HG03045 (cell line): Measurements from ENCODE around the gene ZNF555.
"Not testable (repeated sequence)": the region's sequence is repeated elsewhere in the genome, so short reads cannot be mapped to it uniquely, and the experiment has no call there.

Source experiments
- ATAC-seq: cut with Tn5 transposase; IDR thresholded peaks from one replicate; pipeline ENCODE4 v1.9.1; 2021; ENCODE audit warnings: mild to moderate bottlenecking, moderate library complexity; ENCODE audit not compliant: unreplicated experiment

ZNF555 gene

GRCh38 chr19:2866495-2867024, 25.3 kb downstream of the ZNF555 start:
- ATAC-seq: no peak

- no peak for ATAC-seq
Observed at GRCh38 chr19:2867025-2867991, 26.0 kb downstream of the ZNF555 start, which contains the start of gene ZNF556. ZNF556 (plus strand) TSS chr19:2867335; CDS start chr19:2867422, 87 bp downstream.

GRCh38 chr19:2869618-2870017, 28.3 kb downstream of the ZNF555 start:
- no peak for ATAC-seq

- ATAC-seq: not testable (repeated sequence)
Observed at GRCh38 chr19:2872175-2872574, 30.9 kb downstream of the ZNF555 start.

DNA sequence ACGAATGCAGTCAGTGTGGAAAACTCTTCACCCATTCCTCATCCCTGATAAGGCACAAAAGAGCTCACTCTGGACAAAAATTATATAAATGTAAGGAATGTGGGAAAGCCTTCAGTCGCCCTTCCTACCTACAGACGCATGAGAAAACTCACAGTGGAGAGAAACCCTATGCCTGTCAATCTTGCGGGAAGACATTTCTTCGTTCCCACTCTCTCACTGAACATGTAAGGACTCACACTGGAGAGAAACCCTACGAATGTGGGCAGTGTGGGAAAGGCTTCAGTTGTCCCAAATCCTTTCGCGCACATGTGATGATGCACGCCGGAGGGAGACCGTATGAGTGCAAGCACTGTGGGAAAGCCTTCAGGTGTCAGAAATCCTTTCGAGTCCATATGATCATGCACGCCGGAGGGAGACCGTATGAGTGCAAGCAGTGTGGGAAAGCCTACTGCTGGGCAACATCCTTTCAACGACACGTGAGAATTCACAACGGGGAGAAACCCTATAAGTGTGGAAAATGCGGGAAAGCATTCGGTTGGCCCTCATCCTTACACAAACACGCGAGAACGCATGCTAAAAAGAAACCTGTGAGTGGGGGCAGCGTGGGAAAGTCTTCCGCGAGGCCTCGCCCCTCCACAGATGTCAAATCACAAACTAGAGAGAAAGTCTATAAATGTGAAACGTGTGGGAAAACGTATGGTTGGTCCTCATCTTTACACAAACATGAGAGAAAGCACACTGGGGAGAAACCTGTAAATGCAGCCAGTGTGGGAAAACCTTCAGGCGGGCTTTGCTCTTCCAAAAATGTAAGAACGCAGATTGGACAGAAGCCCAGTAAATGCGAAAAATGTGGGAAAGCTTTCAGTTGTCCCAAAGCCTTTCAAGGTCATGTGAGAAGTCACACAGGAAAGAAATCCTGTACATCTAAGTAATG, 36.4 kb downstream of the ZNF555 start:
- no peak for ATAC-seq

- no peak for ATAC-seq
Observed at GRCh38 chr19:2883686-2884439, 42.6 kb downstream of the ZNF555 start.

GRCh38 chr19:2885736-2886135, 44.5 kb downstream of the ZNF555 start:
- no peak for ATAC-seq

- no peak for ATAC-seq
Observed at GRCh38 chr19:2887391-2887914, 46.2 kb downstream of the ZNF555 start.

DNA sequence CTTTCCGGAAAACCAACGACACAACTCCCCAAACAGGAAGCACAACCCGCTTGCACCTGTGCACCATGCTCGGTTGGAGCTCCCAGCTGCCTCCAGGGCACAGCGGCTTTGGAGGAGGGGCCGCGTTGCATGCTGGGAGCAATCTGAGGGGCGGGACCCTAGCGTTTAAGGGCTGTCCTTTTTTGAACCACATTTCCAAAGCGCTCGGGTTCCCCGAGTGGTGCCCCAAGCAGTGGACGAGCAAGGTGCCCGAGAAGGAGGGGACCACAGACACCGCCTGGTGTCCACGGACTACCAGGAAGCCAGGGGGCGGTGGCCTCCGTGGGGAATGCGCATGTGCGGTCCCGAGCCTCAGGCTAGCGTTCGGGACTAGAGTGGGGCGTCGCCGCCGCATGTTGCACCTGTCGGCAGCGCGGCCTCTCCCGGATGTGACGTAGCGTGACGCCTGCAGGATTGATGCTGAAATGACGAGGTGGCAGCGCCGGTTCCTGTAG, 47.5 kb downstream of the ZNF555 start:
- no peak for ATAC-seq

DNA sequence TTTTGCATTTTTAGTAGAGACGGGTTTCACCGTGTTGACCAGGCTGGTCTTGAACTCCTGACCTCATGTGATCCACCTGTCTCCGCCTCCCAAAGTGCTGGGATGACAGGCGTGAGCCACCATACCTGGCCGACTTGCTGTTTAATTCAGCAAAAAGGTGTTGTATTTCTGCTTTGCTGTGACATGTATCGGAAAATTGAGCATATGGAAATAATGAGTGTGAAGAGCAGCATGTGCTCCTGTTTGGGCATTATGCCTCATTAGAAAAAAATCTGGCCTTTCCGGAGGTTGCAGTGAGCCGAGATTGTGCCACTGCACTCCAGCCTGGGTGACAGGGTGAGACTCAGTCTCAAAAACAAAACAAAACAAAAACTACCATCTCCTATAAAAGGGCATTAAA, 49.3 kb downstream of the ZNF555 start:
- not testable (repeated sequence) for ATAC-seq

- no peak for ATAC-seq
Observed at GRCh38 chr19:2896694-2897093, 55.4 kb downstream of the ZNF555 start.

GRCh38 chr19:2900296-2901252, 59.3 kb downstream of the ZNF555 start, which contains the start of gene ZNF57:
ZNF57 (plus strand) TSS chr19:2900928; CDS start chr19:2901046, 118 bp downstream.
- ATAC-seq: peak; percentile 92

DNA sequence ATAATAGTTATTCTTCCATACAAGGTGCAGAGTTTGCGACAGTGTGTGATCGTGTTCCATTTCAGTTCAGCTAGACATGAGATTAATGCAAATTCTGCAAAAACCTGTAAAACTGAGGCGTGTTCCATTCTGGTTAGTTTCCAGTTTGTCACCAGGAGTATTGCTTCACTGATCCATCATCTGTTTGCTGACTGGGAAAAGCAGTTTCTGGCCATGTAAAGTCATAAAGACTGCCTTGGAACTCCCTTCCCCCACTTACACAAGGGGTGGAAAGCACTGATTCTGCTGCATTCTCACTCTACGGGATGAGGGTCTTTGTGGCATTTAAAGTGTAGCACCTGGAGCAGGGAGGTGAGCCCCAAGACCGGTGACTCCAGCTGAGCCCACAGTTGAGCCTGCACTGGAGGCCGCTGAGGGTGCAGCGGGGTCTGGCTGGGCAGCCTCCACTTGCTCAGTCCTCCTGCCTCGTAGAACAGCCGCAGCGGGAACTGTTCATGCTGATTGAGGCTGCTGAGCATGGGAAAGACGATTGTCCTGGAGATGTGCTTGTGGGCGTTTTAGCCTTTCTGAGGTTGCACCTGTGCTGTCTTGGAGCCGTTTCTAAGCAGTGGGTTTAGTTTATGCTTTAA, 61.4 kb downstream of the ZNF555 start:
- ATAC-seq: no peak

DNA sequence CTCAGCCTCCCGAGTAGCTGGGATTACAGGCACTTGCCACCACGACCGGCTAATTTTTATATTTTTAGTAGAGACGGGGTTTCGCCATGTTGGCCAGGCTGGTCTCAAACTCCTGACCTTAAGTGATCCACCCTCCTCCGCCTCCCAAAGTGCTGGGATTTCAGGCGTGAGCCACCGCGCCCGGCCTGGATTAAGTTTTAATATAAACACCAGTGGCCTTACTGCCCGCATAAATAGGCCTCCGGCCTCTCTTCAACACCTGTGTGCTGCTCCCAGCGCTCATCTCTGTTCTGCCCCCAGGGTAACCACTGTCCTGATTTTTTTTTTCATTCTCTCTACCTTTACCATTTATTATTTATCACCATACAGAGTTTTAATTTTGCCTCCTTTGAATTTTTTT, 62.1 kb downstream of the ZNF555 start:
- not testable (repeated sequence) for ATAC-seq

- no peak for ATAC-seq
Observed at GRCh38 chr19:2905918-2906519, 64.7 kb downstream of the ZNF555 start.

- no peak for ATAC-seq
Observed at GRCh38 chr19:2906631-2907195, 65.4 kb downstream of the ZNF555 start.
